Sigmoid colon (tissue), 4 donors: ENCODE data around the gene MRPS18A.

Experiments used
- CTCF ChIP-seq, 4 experiments: fragments of 450-650 bp in 3 of 4; fragments of 200-600 bp in 1 of 4; IDR thresholded peaks; one replicate each; pipeline ENCODE4 v1.5.1; 2016 to 2019; ENCODE audit warnings: antibody characterized with exemption in 4 of 4, mild to moderate bottlenecking in 3 of 4, moderate library complexity in 2 of 4
- POLR2A ChIP-seq, 2 donors: fragments of 450-650 bp; IDR thresholded peaks; one replicate each; pipeline ENCODE4 v1.6.1; 2016; ENCODE audit warnings: antibody characterized with exemption in 2 of 2, mild to moderate bottlenecking in 2 of 2, moderate library complexity in 2 of 2
- POLR2AphosphoS5 ChIP-seq, 4 donors: sonication (generic); formaldehyde crosslinking; IDR thresholded peaks; one replicate each; pipeline ENCODE4 v1.6.1; 2017; ENCODE audit warnings: antibody characterized with exemption in 4 of 4

GRCh38 chr6:43719511-43719910, 31.9 kb upstream of the MRPS18A start:
- TF ChIP-seq CTCF (IDR thresholded peaks at IDR 0.05) (no peak), POLR2A (IDR thresholded peaks at IDR 0.05) (no peak), POLR2AphosphoS5 (IDR thresholded peaks at IDR 0.05) (no peak)
